Activated T-helper 17 cell treated with anti-CD3 and anti-CD28 coated beads, Interleukin-2, amount 50 U/mL, for 72 hours (primary cell): ENCODE measurements around the gene MSI2. TPM values are rescaled to one million over a fixed set of nuclear protein-coding genes. Genes with fewer than 3 reads are reported as not detected.
A peak's percentile ranks its signal among the peaks of the same experiment; 100 is the strongest.

Experiments
- ATAC-seq: fragments of 150-1000 bp; cut with Tn5 transposase; replicated peaks from 2 replicates; pipeline ENCODE4 v1.10.0; 2021; ENCODE audit warnings: mild to moderate bottlenecking, moderate library complexity
- H3K27ac Mint-ChIP-seq: one replicate; pipeline ENCODE4 v1.8.0; 2022; ENCODE audit warnings: mixed read lengths
- H3K27me3 Mint-ChIP-seq: one replicate; pipeline ENCODE4 v1.8.0; 2022; ENCODE audit warnings: mixed read lengths
- H3K36me3 Mint-ChIP-seq: one replicate; pipeline ENCODE4 v1.8.0; 2022; ENCODE audit warnings: low read depth, mild to moderate bottlenecking, mixed read lengths
- H3K4me1 Mint-ChIP-seq: one replicate; pipeline ENCODE4 v1.8.0; 2022; ENCODE audit warnings: mixed read lengths
- H3K4me3 Mint-ChIP-seq: one replicate; pipeline ENCODE4 v1.8.0; 2022; ENCODE audit warnings: mild to moderate bottlenecking, mixed read lengths
- H3K9me3 Mint-ChIP-seq: one replicate; pipeline ENCODE4 v1.8.0; 2022; ENCODE audit warnings: mixed read lengths
- total RNA-seq, 2 donors: library from RNA; stranded (reverse); gene quantifications; one replicate each; pipeline ENCODE4 v1.2.3, GENCODE V29; 2022

The MSI2 gene
- total RNA-seq, 2 donors from 2014 or later, result 96.3 to 128 TPM

DNA sequence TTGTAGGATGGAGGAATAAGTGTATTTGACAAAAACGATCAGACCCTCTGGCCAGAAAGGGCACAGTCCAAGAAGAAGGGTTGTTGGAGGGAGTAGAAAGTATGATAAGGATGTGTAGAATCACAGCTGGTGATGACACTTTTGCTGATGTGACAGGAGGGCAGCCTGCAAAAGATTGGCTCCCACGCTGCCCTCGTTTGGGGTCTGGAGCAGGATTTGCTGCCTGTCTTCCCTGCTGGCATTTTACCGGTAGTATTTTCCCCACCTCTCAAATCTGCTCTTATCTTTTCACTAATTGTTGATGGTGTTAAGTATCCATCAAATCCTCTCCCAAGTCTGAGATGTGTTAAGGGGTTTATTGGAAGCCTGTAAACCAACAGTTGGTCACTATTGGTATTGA lies 280.0 kb downstream of the MSI2 start:
- Mint-ChIP-seq H3K4me1 (peaks cover 15% of the 10 kb centered on the region), H3K4me3 (peak overlapping the region; percentile 5), H3K27ac (no peak overlapping the region), H3K9me3 (no peaks in the 10 kb centered on the region), H3K27me3 (no peaks in the 10 kb centered on the region), H3K36me3 (peaks cover 8% of the 10 kb centered on the region)
- ATAC-seq, result no peak

DNA sequence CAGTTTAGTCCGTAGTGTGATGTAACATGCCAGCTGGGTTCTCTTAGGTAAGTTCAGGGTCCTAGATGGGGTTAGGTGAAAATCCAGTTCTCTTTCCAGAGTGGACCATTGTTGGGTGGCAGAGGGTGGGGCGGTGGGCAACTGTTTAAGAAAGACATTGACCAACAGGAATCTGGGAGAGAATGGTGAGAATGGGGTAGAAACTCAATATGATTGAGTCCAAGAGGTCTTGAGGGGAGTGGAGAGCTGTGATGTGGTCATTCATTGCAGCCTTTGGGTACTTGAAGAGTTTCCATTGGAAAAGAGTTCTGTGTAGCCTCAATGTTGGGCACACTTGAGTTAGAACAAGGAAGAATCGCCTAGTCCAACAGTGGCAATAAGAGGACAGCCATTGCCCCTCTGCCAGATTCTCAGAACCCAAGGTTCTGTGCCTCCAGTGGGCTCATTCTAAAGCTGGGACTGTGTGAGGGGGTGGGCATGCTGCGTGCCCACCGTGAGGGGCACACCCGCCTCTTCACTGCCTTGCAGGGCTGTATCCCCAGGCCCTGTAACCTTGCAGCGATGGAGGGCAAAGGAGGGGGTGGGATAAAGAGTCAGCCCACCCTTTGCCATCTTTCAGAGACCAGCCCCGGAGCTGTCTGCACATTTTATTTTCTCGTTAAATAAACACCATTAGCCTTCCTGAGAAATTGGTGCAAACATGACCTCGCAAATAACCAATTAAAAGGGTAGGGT lies 280.6 kb downstream of the MSI2 start:
- H3K27me3 Mint-ChIP-seq, result no peaks in the 10 kb centered on the region
- peaks cover 6% of the 10 kb centered on the region for H3K36me3 Mint-ChIP-seq
- H3K4me3 Mint-ChIP-seq, result peak overlapping the region; percentile 52
- no peak for ATAC-seq
- H3K4me1 Mint-ChIP-seq, result peaks cover 15% of the 10 kb centered on the region
- H3K27ac Mint-ChIP-seq, result peak overlapping the region; percentile 56
- H3K9me3 Mint-ChIP-seq, result no peaks in the 10 kb centered on the region

DNA sequence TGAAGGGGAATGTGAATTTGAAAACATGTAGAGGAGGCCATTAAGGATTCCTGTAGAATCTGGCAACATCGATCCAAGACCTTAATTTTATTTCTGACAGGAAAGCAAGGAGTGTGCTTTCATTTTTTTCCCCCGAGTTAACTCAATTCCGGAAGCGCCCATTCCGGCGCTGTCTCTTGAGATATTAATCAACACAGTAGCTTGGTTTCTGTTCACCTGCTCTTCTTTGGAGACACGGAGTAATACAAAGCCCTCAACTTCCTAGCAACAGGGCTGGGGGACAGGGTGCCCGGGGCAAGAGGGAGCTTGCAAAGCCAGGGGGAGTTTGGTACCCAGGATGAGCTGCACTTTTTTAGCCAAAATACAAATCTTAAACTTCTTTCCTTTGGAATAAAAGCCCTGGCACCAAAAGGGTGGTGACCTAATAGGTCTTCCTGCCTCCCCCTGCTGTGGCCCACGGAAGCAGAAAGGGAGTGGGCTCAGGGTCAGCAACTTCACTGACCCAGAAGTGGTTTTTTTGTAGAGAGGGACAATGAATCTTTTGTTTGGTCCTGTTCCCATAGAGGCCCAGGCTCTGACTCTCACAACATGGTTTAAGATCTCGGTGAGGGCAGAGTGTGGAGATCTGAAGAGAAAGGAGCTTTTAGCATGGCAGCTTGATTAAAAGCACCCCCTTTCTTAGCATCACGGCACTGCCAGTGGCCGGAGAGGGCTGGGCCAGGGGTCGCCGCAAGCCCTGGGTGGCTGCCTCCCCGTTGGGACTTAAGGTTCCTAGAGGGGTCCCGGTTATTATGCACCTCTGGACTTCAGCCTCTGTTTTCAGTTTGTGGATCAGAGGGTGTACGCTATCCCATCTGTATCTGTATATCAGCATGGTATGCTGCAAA lies 281.4 kb downstream of the MSI2 start:
- no peaks in the 10 kb centered on the region for H3K9me3 Mint-ChIP-seq
- ATAC-seq, result peak; percentile 43
- peak overlapping the region; percentile 52 for H3K4me3 Mint-ChIP-seq
- peaks cover 16% of the 10 kb centered on the region for H3K4me1 Mint-ChIP-seq
- H3K27ac Mint-ChIP-seq, result peak overlapping the region; percentile 56
- no peaks in the 10 kb centered on the region for H3K36me3 Mint-ChIP-seq
- H3K27me3 Mint-ChIP-seq, result no peaks in the 10 kb centered on the region

DNA sequence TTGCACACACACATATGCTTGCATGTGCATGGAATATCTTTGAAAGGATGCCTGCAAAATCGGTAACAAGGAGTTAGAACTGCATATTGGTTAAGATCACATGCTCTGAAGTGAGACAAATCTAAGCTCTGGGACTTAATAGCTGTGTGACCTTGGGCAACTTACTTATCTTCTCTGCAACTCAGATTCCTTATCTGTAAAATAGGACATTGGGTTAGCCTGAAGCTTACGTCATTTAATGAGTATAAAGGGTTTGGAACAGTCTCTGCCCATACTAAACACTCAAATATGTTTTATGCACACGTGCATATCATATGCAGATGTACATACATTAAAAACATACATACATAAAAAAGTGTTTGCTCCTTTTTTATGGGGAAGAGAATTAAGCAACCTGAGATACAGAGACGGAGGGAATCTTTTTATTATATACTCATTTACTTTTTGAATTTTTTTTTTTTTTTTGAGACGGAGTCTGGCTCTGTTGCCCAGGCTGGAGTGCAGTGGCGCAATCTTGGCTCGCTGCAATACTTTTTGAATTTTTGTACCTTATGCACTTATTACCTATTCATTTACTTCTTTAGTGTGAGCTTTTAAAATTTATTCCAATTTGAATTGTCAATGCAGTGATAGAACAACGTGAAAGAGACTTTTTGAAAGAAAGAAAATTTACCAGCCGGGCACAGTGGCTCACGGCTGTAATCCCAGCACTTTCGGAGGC lies 282.6 kb downstream of the MSI2 start:
- no peak for ATAC-seq
- Mint-ChIP-seq H3K36me3 (no peaks in the 10 kb centered on the region), H3K27ac (no peak overlapping the region), H3K4me1 (peaks cover 25% of the 10 kb centered on the region), H3K27me3 (no peaks in the 10 kb centered on the region), H3K4me3 (no peak overlapping the region), H3K9me3 (no peaks in the 10 kb centered on the region)

DNA sequence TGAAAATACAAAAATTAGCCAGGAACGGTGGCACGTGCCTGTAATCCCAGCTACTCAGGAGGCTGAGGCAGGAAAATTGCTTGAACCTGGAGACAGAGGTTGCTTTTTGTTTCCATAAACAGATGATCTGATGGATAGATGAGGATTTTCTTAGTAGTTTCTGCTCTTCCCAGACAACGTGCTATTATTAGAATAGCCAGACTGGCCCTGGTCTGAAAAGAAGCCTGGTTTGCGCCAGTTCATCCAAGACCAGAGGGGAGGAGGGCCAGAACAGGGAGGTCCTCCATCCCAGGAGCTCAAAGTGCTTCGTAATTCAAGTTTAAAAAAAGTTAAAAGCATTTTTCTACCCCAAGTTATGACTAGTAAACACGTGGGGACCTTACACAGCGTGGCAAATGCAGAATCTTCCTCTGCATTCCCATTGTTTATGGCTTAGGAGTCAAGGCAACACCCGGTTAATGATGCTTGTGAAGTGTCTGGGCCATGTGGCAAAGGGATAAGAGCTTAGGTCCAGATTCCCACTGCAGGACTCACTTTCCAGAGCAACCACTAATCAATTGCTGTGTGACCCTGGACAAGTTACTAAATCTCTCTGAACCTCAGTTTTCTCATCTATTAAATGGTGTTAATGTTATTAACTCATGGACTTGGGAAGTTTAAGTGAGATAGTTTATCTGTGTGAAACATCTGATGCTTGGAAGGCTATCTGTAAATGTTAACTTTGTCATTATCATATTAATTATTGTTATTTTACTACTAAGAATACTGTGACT lies 283.4 kb downstream of the MSI2 start:
- H3K36me3 Mint-ChIP-seq, result no peaks in the 10 kb centered on the region
- no peak for ATAC-seq
- H3K4me3 Mint-ChIP-seq, result no peak overlapping the region
- H3K9me3 Mint-ChIP-seq, result no peaks in the 10 kb centered on the region
- peak overlapping the region; percentile 56 for H3K27ac Mint-ChIP-seq
- no peaks in the 10 kb centered on the region for H3K27me3 Mint-ChIP-seq
- H3K4me1 Mint-ChIP-seq, result peaks cover 28% of the 10 kb centered on the region

DNA sequence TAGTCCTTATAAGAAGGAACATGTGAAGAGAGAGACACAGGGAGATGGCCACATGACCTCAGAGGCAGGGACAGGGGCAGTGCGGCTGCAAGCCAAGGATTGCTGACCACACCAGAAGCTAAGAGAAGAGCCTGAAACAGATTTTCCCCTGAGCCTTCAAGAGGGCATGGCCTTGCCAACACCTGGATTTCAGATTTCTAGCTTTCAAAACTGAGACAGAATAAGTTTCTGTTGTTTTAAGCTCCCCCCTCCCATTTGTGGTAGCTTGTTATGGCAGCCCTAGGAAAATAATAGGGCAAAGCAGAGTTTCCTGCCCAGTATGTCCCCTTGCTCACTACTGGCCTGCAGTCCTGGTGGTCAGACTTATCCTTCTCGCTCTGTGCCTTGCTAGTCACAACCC lies 284.3 kb downstream of the MSI2 start:
- Mint-ChIP-seq H3K36me3 (no peaks in the 10 kb centered on the region), H3K9me3 (no peaks in the 10 kb centered on the region), H3K4me3 (no peak overlapping the region), H3K4me1 (peaks cover 28% of the 10 kb centered on the region), H3K27ac (peak overlapping the region; percentile 56), H3K27me3 (no peaks in the 10 kb centered on the region)
- ATAC-seq, result peak; percentile 6

DNA sequence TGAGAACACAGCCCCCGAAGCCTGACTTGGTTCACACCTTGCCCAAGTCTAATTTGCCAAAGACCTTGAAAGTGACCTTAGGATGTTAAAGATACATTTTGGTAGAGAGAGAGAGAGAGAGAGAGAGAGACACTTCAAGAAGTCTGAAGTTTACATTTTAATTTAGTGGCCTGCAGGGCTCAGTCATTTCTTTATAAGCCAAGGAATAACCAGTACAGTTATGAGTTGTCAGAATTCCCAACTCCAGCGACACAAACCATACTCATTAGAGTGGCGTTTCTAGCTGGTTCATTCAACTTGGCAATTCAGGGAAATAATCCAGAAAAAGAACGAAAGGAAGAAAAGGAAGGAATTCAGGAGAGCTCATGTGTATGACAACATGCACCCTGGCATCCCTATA lies 284.7 kb downstream of the MSI2 start:
- H3K27ac Mint-ChIP-seq, result peak overlapping the region; percentile 40
- H3K9me3 Mint-ChIP-seq, result no peaks in the 10 kb centered on the region
- peaks cover 28% of the 10 kb centered on the region for H3K4me1 Mint-ChIP-seq
- ATAC-seq, result peak; percentile 72
- no peaks in the 10 kb centered on the region for H3K36me3 Mint-ChIP-seq
- no peaks in the 10 kb centered on the region for H3K27me3 Mint-ChIP-seq
- no peak overlapping the region for H3K4me3 Mint-ChIP-seq

DNA sequence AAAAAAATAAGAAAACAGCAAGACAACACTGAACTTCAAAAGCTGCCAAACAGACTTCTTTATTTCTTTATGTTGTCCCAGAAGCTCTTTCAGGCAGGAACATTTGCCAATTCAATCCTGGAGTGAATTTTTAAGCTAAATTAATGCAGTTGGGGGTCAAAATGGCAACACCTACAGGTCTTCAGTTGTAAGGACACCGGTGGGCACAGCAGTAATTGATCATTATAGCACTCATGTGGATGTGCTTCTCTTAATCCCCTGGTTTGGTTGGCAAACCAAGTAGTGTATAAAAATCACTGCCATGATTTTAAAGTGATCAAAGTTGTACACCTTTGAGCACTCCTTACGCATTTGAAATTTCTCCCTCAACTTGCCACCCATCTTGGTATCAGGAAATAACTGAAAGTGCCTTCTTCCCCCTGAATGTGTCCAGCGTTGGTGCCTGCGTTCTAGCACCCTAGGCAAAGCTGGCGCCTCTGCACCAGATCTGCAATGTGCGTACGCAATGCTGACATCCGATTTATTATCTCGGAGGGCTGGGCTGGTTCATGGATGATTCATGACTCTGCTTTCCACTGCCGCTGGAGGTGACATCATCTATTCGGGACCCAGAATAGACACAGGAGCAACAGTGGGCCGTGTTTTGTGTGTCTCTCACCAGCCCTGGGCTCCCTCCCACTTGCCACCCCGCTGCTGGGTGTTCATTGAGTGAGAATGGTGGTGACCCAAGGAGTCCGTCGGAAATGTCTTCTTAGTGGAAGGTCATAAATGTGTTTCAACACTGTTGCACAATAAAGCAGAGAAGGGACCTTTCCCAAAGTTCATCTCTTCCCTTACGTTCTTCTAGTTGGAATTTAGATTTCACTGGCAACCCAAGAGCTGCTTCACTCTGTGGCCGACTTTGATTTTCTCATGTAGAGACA lies 285.4 kb downstream of the MSI2 start:
- H3K4me3 Mint-ChIP-seq, result no peak overlapping the region
- no peaks in the 10 kb centered on the region for H3K27me3 Mint-ChIP-seq
- H3K9me3 Mint-ChIP-seq, result no peaks in the 10 kb centered on the region
- H3K4me1 Mint-ChIP-seq, result peaks cover 31% of the 10 kb centered on the region
- no peak for ATAC-seq
- peak overlapping the region; percentile 40 for H3K27ac Mint-ChIP-seq
- H3K36me3 Mint-ChIP-seq, result no peaks in the 10 kb centered on the region

DNA sequence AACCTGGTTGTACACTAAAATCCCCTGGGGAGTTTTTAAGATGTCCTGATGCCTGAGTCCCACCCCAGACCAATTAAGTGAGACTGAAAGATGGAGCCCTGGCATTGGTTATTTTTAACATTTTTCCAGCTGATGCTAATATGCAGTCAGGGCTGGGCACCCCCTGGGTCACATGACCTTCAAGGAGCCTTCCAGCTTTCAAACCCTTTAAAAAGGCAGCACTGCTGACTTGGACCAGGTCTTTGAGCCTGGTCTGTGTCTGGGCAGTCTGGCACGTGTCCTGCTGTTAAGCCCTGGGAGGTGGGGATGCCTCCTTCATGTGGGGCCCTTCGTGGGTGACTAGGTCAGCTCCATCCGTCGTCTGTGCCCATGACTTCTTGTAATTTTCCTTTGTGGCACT lies 286.2 kb downstream of the MSI2 start:
- H3K9me3 Mint-ChIP-seq, result no peaks in the 10 kb centered on the region
- peaks cover 36% of the 10 kb centered on the region for H3K4me1 Mint-ChIP-seq
- no peak overlapping the region for H3K4me3 Mint-ChIP-seq
- no peak for ATAC-seq
- H3K27me3 Mint-ChIP-seq, result no peaks in the 10 kb centered on the region
- H3K27ac Mint-ChIP-seq, result peak overlapping the region; percentile 12
- no peaks in the 10 kb centered on the region for H3K36me3 Mint-ChIP-seq

DNA sequence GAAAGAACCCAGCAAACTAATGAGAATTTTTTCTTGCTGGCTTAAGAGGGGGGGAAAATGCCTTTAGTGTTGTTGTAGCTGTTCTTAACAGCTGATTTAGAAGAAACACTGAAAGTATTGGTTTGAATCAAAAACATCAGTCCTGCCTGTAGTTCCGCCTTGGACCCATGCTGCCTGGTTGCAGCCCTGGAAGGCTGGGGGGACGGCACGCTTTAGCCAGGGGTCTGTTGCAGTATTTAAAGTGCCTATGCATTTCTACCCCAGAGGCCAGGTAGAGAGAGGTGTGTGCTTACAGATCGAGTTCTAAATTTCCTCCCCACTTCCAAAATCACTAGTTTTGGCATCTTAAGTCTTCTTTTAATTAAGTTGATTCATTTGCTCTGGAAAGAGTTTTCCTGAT lies 286.9 kb downstream of the MSI2 start:
- H3K4me1 Mint-ChIP-seq, result peaks cover 36% of the 10 kb centered on the region
- no peak overlapping the region for H3K4me3 Mint-ChIP-seq
- H3K9me3 Mint-ChIP-seq, result no peaks in the 10 kb centered on the region
- no peaks in the 10 kb centered on the region for H3K27me3 Mint-ChIP-seq
- no peaks in the 10 kb centered on the region for H3K36me3 Mint-ChIP-seq
- ATAC-seq, result no peak
- peak overlapping the region; percentile 65 for H3K27ac Mint-ChIP-seq

DNA sequence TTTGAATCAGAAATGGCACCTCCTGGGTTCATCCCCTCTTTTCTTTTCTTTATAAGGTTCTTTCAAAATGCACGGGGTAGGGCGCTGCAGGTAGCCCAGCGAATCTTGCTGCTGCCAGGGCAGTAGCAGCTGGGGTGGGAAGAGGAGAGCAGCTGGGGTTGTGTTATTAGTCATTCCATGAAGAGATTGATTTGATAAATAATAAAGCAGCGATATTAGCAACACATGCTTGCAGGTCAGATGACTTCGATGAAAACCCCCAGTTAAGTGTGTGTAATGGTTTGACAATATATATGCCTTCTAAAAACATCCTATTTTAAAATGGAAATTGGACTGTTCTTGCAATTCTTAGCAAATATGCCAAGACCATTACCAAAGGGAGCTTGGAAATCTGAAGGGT lies 288.1 kb downstream of the MSI2 start:
- peak overlapping the region; percentile 65 for H3K27ac Mint-ChIP-seq
- ATAC-seq, result no peak
- H3K4me1 Mint-ChIP-seq, result peaks cover 36% of the 10 kb centered on the region
- no peak overlapping the region for H3K4me3 Mint-ChIP-seq
- H3K27me3 Mint-ChIP-seq, result no peaks in the 10 kb centered on the region
- H3K36me3 Mint-ChIP-seq, result no peaks in the 10 kb centered on the region
- no peaks in the 10 kb centered on the region for H3K9me3 Mint-ChIP-seq

DNA sequence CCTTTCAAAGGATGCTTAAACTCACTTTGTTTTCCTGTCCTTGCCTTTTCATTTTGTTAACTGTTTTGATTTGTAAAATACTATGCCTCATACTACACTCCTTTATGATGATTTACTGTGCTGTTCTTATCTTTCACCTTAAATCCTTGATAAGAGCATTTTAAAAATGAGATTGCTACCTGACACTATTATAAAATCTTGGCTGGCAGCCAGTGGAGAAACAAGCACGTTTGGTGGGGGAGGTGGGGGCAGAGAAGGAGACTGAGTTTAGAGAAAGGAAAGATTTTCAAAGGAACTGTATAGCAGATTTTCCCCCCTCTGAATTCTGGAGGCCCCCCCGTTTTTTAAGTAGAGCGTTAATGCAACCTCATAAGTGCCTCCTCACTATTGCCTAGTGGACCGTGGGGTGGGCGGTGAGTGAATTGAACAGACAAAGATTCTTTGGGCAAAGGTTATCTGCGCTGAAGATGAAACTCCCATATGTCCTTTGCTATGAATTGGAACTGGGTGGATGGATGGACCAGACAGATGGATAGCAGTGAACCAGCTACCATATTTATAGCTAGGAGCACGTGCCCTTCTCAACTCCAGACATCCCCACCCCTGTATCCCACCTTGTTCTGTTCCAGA lies 288.6 kb downstream of the MSI2 start:
- ATAC-seq, result no peak
- Mint-ChIP-seq H3K4me1 (peaks cover 40% of the 10 kb centered on the region), H3K9me3 (no peaks in the 10 kb centered on the region)

More for the DNA sequence above, 288.6 kb downstream of the MSI2 start:
- peak overlapping the region; percentile 65 for H3K27ac Mint-ChIP-seq
- H3K27me3 Mint-ChIP-seq, result no peaks in the 10 kb centered on the region
- no peaks in the 10 kb centered on the region for H3K36me3 Mint-ChIP-seq
- H3K4me3 Mint-ChIP-seq, result no peak overlapping the region
